HepG2 (cell line): ENCODE results near the gene CKLF. TPM values are rescaled to one million over a fixed set of nuclear protein-coding genes. Genes with fewer than 3 reads are reported as not detected.

ENCODE experiments used
- ATAC-seq: fragments of 200-7000 bp; cut with Tn5 transposase; 3 replicates; pipeline ENCODE4 v1.9.1; 2020; ENCODE audit warnings: mild to moderate bottlenecking, moderate library complexity
- BruUV-seq: library from RNA; stranded (reverse); fragments of 400-500 nt; replicated peaks from 2 replicates; lab custom pipeline; 2021; lab: Mats Ljungman, UMichigan
- CTCF ChIA-PET: fragments of 300-600 bp; formaldehyde crosslinking; extraction: SDS; loops from one replicate; lab custom pipeline; 2021; ENCODE audit warnings: low total read pairs, inconsistent platforms, low intra/inter-chr PET ratio; lab: Yijun Ruan, JAX
- POLR2A ChIA-PET: fragments of 350-600 bp; sonication (Branson Sonifier 250); formaldehyde crosslinking; loops from one replicate; lab custom pipeline; 2020; ENCODE audit warnings: antibody characterized with exemption, inconsistent platforms; lab: Yijun Ruan, JAX
- DNase-seq: peaks from one replicate; pipeline ENCODE4 v3.0.0-alpha.2; 2015; ENCODE audit warnings: low spot score
- FAIRE-seq: peaks from 3 replicates; lab custom pipeline; 2011; peaks lifted over from hg19 to GRCh38; lab: Jason Lieb, UNC
- H2AFZ ChIP-seq: one replicate; pipeline ENCODE4 v1.6.1; 2011; ENCODE audit warnings: low read length, inconsistent platforms
- H3K27ac ChIP-seq: fragments of 300-600 bp; 3 replicates; pipeline ENCODE4 v1.8.0; 2011; ENCODE audit warnings: mixed run types, mild to moderate bottlenecking, mixed read lengths, low read length, inconsistent platforms; ENCODE audit not compliant: insufficient read depth; ENCODE audit errors: extremely low read length
- H3K27me3 ChIP-seq, 2 experiments: fragments of 200-600 bp in 1 of 2; 2 replicates in 1 of 2; 3 replicates in 1 of 2; pipeline versions ENCODE4 v1.6.0 to v1.8.0; 2011; ENCODE audit warnings: low read length in 2 of 2, mild to moderate bottlenecking in 2 of 2, moderate library complexity in 2 of 2, inconsistent platforms in 1 of 2; ENCODE audit not compliant: insufficient read depth in 2 of 2, control insufficient read depth in 1 of 2
- H3K36me3 ChIP-seq, 2 experiments: fragments of 200-600 bp in 1 of 2; replicated peaks in 1 of 2; 2 replicates in 1 of 2; 3 replicates in 1 of 2; pipeline versions ENCODE4 v1.5.1 to v1.8.0; 2011; ENCODE audit warnings: low read length in 2 of 2, inconsistent platforms in 1 of 2; ENCODE audit not compliant: insufficient read depth in 2 of 2, control insufficient read depth in 1 of 2
- H3K4me1 ChIP-seq: 2 replicates; pipeline ENCODE4 v1.5.1; 2012; ENCODE audit warnings: low read length, inconsistent platforms; ENCODE audit not compliant: insufficient read depth
- H3K4me2 ChIP-seq: 2 replicates; pipeline ENCODE4 v1.6.0; 2011; ENCODE audit warnings: low read depth, low read length, inconsistent platforms
- H3K4me3 ChIP-seq, 3 experiments: fragments of 200-600 bp in 1 of 3; sonication (generic), shearing (Covaris generic) in 1 of 3; replicated peaks in 1 of 3; 2 replicates each; pipeline ENCODE4 v1.5.1; 2011 to 2016; ENCODE audit warnings: low read length in 3 of 3, inconsistent platforms in 2 of 3, low read depth in 2 of 3, mild to moderate bottlenecking in 2 of 3, control low read depth in 1 of 3, mixed read lengths in 1 of 3; ENCODE audit not compliant: insufficient read depth in 1 of 3
- H3K79me2 ChIP-seq: one replicate; pipeline ENCODE4 v1.6.1; 2011; ENCODE audit warnings: low read length, inconsistent platforms; ENCODE audit not compliant: insufficient read depth
- H3K9ac ChIP-seq: 2 replicates; pipeline ENCODE4 v1.6.0; 2011; ENCODE audit warnings: mild to moderate bottlenecking, low read depth, low read length, inconsistent platforms; ENCODE audit not compliant: insufficient read depth
- H3K9me3 ChIP-seq: 2 replicates; pipeline ENCODE4 v1.5.1; 2012; ENCODE audit warnings: mild to moderate bottlenecking, low read length
- H4K20me1 ChIP-seq: 2 replicates; pipeline ENCODE4 v1.6.0; 2011; ENCODE audit warnings: inconsistent platforms, mild to moderate bottlenecking, low read length, moderate library complexity; ENCODE audit not compliant: insufficient read depth
- AGO2 ChIP-seq: fragments of 200-400 bp; formaldehyde crosslinking; optimal IDR thresholded peaks from 2 replicates; pipeline ENCODE3; 2017; ENCODE audit warnings: mild to moderate bottlenecking, low read depth, low read length, moderate library complexity
- BCL3 ChIP-seq: sonication (generic); formaldehyde crosslinking; IDR thresholded peaks from 2 replicates; pipeline ENCODE4 v1.5.1; 2020; ENCODE audit warnings: mild to moderate bottlenecking, missing genetic modification reagents, moderate library complexity
- E2F5 ChIP-seq: sonication (generic); formaldehyde crosslinking; conservative IDR thresholded peaks from 2 replicates; pipeline ENCODE4 v1.4.0; 2020; ENCODE audit warnings: missing genetic modification reagents
- RBFOX2 ChIP-seq: fragments of 200-400 bp; formaldehyde crosslinking; IDR thresholded peaks from 2 replicates; pipeline ENCODE4 v1.6.1; 2017; ENCODE audit warnings: low read depth, mild to moderate bottlenecking, low read length
- SP5 ChIP-seq: IDR thresholded peaks from 2 replicates; pipeline ENCODE4 v1.6.1; 2016; ENCODE audit warnings: low read depth, borderline replicate concordance
- ZNF687 ChIP-seq: sonication (generic); formaldehyde crosslinking; IDR thresholded peaks from 2 replicates; pipeline ENCODE4 v1.5.1; 2020; ENCODE audit warnings: mild to moderate bottlenecking, missing genetic modification reagents, moderate library complexity
- WGBS: methylation state at CpG from one replicate; pipeline ENCODE4 v1.1.6; 2017; ENCODE audit warnings: low lambda C conversion rate; 5-methylcytosine and 5-hydroxymethylcytosine counted together
- in situ Hi-C: cut with HindIII; loops from 2 replicates; pipeline ENCODE4 v1.10.0; 2017; ENCODE audit warnings: low pct_unique_long_range_greater_than_20kb; ENCODE audit not compliant: extremely low pct_ligation_motif_present
- intact Hi-C: fragments of 100-400 bp; cut with micrococcal nuclease; formaldehyde crosslinking; loops from one replicate; pipeline ENCODE4 v1.10.0; 2022; ENCODE audit not compliant: unreplicated experiment
- polyA plus RNA-seq, 8 experiments: library from polyadenylated mRNA; depleted of rRNA in 3 of 8; stranded (reverse) in 7 of 8; unstranded in 1 of 8; fragments of >200 nt; fragmentation: Illumina TruSeq in 4 of 8; extraction: Trizol in 4 of 8; gene quantifications; 2 replicates each; pipeline versions ENCODE4 v1.2.1 to v1.2.3, GENCODE V29; 2011 to 2016; ENCODE audit warnings: low read depth in 4 of 8, missing spikeins in 1 of 8, mixed read lengths in 1 of 8; ENCODE audit not compliant: insufficient read depth in 1 of 8
- total RNA-seq, 5 experiments: library from RNA; depleted of rRNA; stranded (reverse); fragments of >200 nt; fragmentation: Illumina TruSeq; extraction: Trizol; gene quantifications; 2 replicates each; pipeline ENCODE4 v1.2.3, GENCODE V29; 2016; ENCODE audit warnings: low read depth in 1 of 5
- TF ChIP-seq, protein P1 (sequence below): IDR thresholded peaks from 2 replicates; pipeline ENCODE4 v1.6.1; 2012; ENCODE audit warnings: inconsistent platforms

CKLF gene
- total and polyA plus RNA-seq, 2 of the 13 experiments (the other 11 are each of a cell fraction or from before 2014, with no cell fraction given): 120 to 167 TPM

GRCh38 chr16:66612422-66612821, 60.0 kb downstream of the CKLF start:
- peaks cover 10% of the 10 kb centered on the region; the same call in 1 of the 2 replicates for H4K20me1 ChIP-seq
- TF ChIP-seq ZNF687 (CRISPR knock-in tag): peak; percentile 10; the same call in 1 of the 2 replicates
- peak; percentile 31; the same call in 1 of the 2 replicates for TF ChIP-seq RBFOX2
- peak; percentile 78 for TF ChIP-seq AGO2
- TF ChIP-seq, protein P1, sequence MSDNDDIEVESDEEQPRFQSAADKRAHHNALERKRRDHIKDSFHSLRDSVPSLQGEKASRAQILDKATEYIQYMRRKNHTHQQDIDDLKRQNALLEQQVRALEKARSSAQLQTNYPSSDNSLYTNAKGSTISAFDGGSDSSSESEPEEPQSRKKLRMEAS: no peak
- 0 out of 2 replicates have a peak, but pooled peaks have one; percentile 19 for TF ChIP-seq BCL3 (CRISPR knock-in tag)
- TF ChIP-seq E2F5: no peak
- TF ChIP-seq SP5 (CRISPR knock-in tag): no peak
- no peaks in the 10 kb centered on the region for H3K27me3 ChIP-seq
- CTCF ChIA-PET: no interaction called here
- BruUV-seq: no TSS peak
- FAIRE-seq (no peak), DNase-seq (no peak), ATAC-seq (no peak)
- no peaks in the 10 kb centered on the region for H3K79me2 ChIP-seq
- no peaks in the 10 kb centered on the region for H3K9me3 ChIP-seq
- 99% methylated on average over 13 of the region's 14 CpGs for WGBS
- no peak overlapping the region for H2AFZ ChIP-seq
- intact Hi-C loops: no loop called here
- H3K36me3 ChIP-seq: peaks cover 23 to 49% of the 10 kb centered on the region in 2 experiments
- no peak overlapping the region for H3K9ac ChIP-seq
- H3K4me2 ChIP-seq: no peak overlapping the region
- POLR2A ChIA-PET: no interaction called here
- in situ Hi-C loops: no loop called here
- no peak overlapping the region for H3K27ac ChIP-seq
- H3K4me1 ChIP-seq: peaks cover 45% of the 10 kb centered on the region
- H3K4me3 ChIP-seq: no peak overlapping the region
